H1 (cell line): Measurements from ENCODE around the gene TROAP. TPM values are rescaled to one million over a fixed set of nuclear protein-coding genes. Genes with fewer than 3 reads are reported as not detected.
"Not testable (repeated sequence)": the region's sequence is repeated elsewhere in the genome, so short reads cannot be mapped to it uniquely, and the experiment has no call there.

Source experiments
- CTCF ChIA-PET: fragments of 300-600 bp; sonication (Branson Sonifier 250); formaldehyde crosslinking; loops from one replicate; lab custom pipeline; 2021; ENCODE audit not compliant: partially characterized antibody; lab: Charles Lee
- POLR2A ChIA-PET: fragments of 300-600 bp; sonication (Branson Sonifier 250); formaldehyde crosslinking; loops from one replicate; lab custom pipeline; 2021; ENCODE audit warnings: inconsistent platforms; ENCODE audit not compliant: partially characterized antibody; lab: Charles Lee
- DNase-seq, 2 experiments: peaks; one replicate each; pipeline versions ENCODE4 v3.0.0 to v3.0.0-alpha.2; 2010 to 2022; ENCODE audit warnings: low spot score in 2 of 2, low read depth in 1 of 2, mixed read lengths in 1 of 2
- FAIRE-seq: peaks from 2 replicates; lab custom pipeline; 2011; peaks lifted over from hg19 to GRCh38; lab: Jason Lieb, UNC
- H2AFZ ChIP-seq: 2 replicates; pipeline ENCODE4 v1.8.1; 2012; ENCODE audit warnings: low read length, inconsistent platforms
- H2AK5ac ChIP-seq: 2 replicates; pipeline ENCODE4 v1.6.1; 2013; ENCODE audit warnings: low read depth, low read length
- H2BK120ac ChIP-seq: replicated peaks from 2 replicates; pipeline ENCODE3; 2013; ENCODE audit warnings: low read depth, low read length, inconsistent platforms
- H2BK12ac ChIP-seq: 2 replicates; pipeline ENCODE4 v1.6.1; 2013; ENCODE audit warnings: low read depth, low read length
- H2BK15ac ChIP-seq: 2 replicates; pipeline ENCODE4 v1.6.1; 2013; ENCODE audit warnings: low read length
- H2BK20ac ChIP-seq: 2 replicates; pipeline ENCODE4 v1.6.1; 2013; ENCODE audit warnings: low read length
- H2BK5ac ChIP-seq: 2 replicates; pipeline ENCODE4 v1.6.1; 2013; ENCODE audit warnings: low read depth, low read length
- H3K14ac ChIP-seq: 2 replicates; pipeline ENCODE4 v1.6.1; 2013; ENCODE audit warnings: inconsistent platforms; ENCODE audit not compliant: insufficient read length
- H3K18ac ChIP-seq: 2 replicates; pipeline ENCODE4 v1.6.1; 2013; ENCODE audit warnings: low read length; ENCODE audit errors: extremely low read depth
- H3K23ac ChIP-seq: 2 replicates; pipeline ENCODE4 v1.6.1; 2013; ENCODE audit warnings: inconsistent platforms; ENCODE audit not compliant: insufficient read length
- H3K23me2 ChIP-seq: 2 replicates; pipeline ENCODE4 v1.6.1; 2013; ENCODE audit warnings: low read depth, low read length
- H3K27ac ChIP-seq: 2 replicates; pipeline ENCODE4 v1.6.1; 2011; ENCODE audit warnings: low read depth, low read length, inconsistent platforms
- H3K27me3 ChIP-seq, 4 experiments: replicated peaks in 1 of 4; 1 replicate in 1 of 4; 2 replicates in 3 of 4; pipeline versions ENCODE4 v1.6.1 to v1.8.1; 2011 to 2013; ENCODE audit warnings: low read length in 3 of 4, mild to moderate bottlenecking in 3 of 4, inconsistent platforms in 2 of 4, mixed read lengths in 2 of 4, moderate library complexity in 1 of 4; ENCODE audit not compliant: control insufficient read depth in 3 of 4, insufficient read depth in 3 of 4; ENCODE audit errors: extremely low read depth in 1 of 4
- H3K36me3 ChIP-seq, 4 experiments: 2 replicates each; pipeline versions ENCODE4 v1.6.1 to v1.8.1; 2011 to 2013; ENCODE audit warnings: mild to moderate bottlenecking in 4 of 4, low read length in 3 of 4, moderate library complexity in 2 of 4, control low read depth in 1 of 4, inconsistent platforms in 1 of 4; ENCODE audit not compliant: insufficient read depth in 4 of 4, control insufficient read depth in 2 of 4
- H3K4ac ChIP-seq: replicated peaks from 2 replicates; pipeline ENCODE3; 2013; ENCODE audit warnings: low read length, low read depth, mixed read lengths, inconsistent platforms; ENCODE audit not compliant: insufficient read length
- H3K4me1 ChIP-seq, 4 experiments: replicated peaks in 1 of 4; 1 replicate in 1 of 4; 2 replicates in 3 of 4; pipeline versions ENCODE4 v1.6.1 to v1.8.1; 2011 to 2013; ENCODE audit warnings: low read length in 3 of 4, inconsistent platforms in 2 of 4, mixed read lengths in 1 of 4; ENCODE audit not compliant: insufficient read depth in 4 of 4, control insufficient read depth in 3 of 4
- H3K4me2 ChIP-seq, 2 experiments: 2 replicates each; pipeline versions ENCODE4 v1.6.1 to v1.8.1; 2011 to 2013; ENCODE audit warnings: low read depth in 2 of 2, low read length in 2 of 2, control low read depth in 1 of 2, inconsistent platforms in 1 of 2, mild to moderate bottlenecking in 1 of 2; ENCODE audit not compliant: insufficient read depth in 1 of 2
- H3K4me3 ChIP-seq, 4 experiments: fragments of 200-600, 300-600 bp in 1 of 4; sonication (generic), shearing (Covaris generic), sonication (Bioruptor Twin) in 1 of 4; 2 replicates each; pipeline versions ENCODE4 v1.5.1 to v1.8.1; 2011 to 2016; ENCODE audit warnings: low read length in 4 of 4, low read depth in 3 of 4, control low read depth in 2 of 4, inconsistent platforms in 2 of 4, mild to moderate bottlenecking in 2 of 4, mixed read lengths in 1 of 4, moderate library complexity in 1 of 4; ENCODE audit not compliant: insufficient read depth in 2 of 4; ENCODE audit errors: extremely low read depth in 1 of 4
- H3K56ac ChIP-seq: replicated peaks from 2 replicates; pipeline ENCODE3; 2013; ENCODE audit warnings: low read depth, mild to moderate bottlenecking, mixed read lengths, low read length, inconsistent platforms; ENCODE audit not compliant: insufficient read length
- H3K79me1 ChIP-seq: 2 replicates; pipeline ENCODE4 v1.6.1; 2013; ENCODE audit warnings: low read depth, low read length, control low read depth
- H3K79me2 ChIP-seq, 2 experiments: 2 replicates each; pipeline versions ENCODE4 v1.6.1 to v1.8.1; 2012 to 2013; ENCODE audit warnings: low read length in 2 of 2, mild to moderate bottlenecking in 2 of 2, inconsistent platforms in 1 of 2; ENCODE audit not compliant: insufficient read depth in 2 of 2, control insufficient read depth in 1 of 2
- H3K9ac ChIP-seq, 4 experiments: replicated peaks in 1 of 4; 1 replicate in 1 of 4; 2 replicates in 3 of 4; pipeline versions ENCODE4 v1.6.1 to v1.8.1; 2011 to 2013; ENCODE audit warnings: low read depth in 3 of 4, low read length in 3 of 4, control low read depth in 2 of 4, mild to moderate bottlenecking in 2 of 4, moderate library complexity in 2 of 4, inconsistent platforms in 1 of 4; ENCODE audit errors: extremely low read depth in 1 of 4
- H3K9me3 ChIP-seq, 2 experiments: 2 replicates each; pipeline versions ENCODE4 v1.6.1 to v1.8.1; 2012 to 2013; ENCODE audit warnings: mild to moderate bottlenecking in 2 of 2, moderate library complexity in 2 of 2, control low read depth in 1 of 2, inconsistent platforms in 1 of 2, low read depth in 1 of 2, low read length in 1 of 2, mixed read lengths in 1 of 2; ENCODE audit not compliant: insufficient read depth in 2 of 2
- H4K20me1 ChIP-seq, 2 experiments: replicated peaks in 1 of 2; 2 replicates each; pipeline versions ENCODE3 to v1.8.1; 2011 to 2013; ENCODE audit warnings: inconsistent platforms in 2 of 2, low read length in 2 of 2, mild to moderate bottlenecking in 1 of 2; ENCODE audit not compliant: insufficient read depth in 2 of 2, control insufficient read depth in 1 of 2
- H4K5ac ChIP-seq: 2 replicates; pipeline ENCODE4 v1.6.1; 2013; ENCODE audit warnings: low read length, low read depth, mixed read lengths, inconsistent platforms; ENCODE audit not compliant: insufficient read length
- H4K8ac ChIP-seq: 2 replicates; pipeline ENCODE4 v1.8.0; 2013; ENCODE audit warnings: mild to moderate bottlenecking, moderate library complexity, low read length, inconsistent platforms; ENCODE audit not compliant: insufficient read depth; ENCODE audit errors: extremely low read depth
- H4K91ac ChIP-seq: replicated peaks from 2 replicates; pipeline ENCODE3; 2013; ENCODE audit warnings: low read length, mixed read lengths, inconsistent platforms; ENCODE audit not compliant: insufficient read length
- BRCA1 ChIP-seq: IDR thresholded peaks from 2 replicates; pipeline ENCODE4 v1.6.1; 2012; ENCODE audit warnings: low read depth, low read length, improper control_type of control experiment
- MAFK ChIP-seq: IDR thresholded peaks from 2 replicates; pipeline ENCODE4 v1.6.1; 2012; ENCODE audit warnings: low read depth, mild to moderate bottlenecking, improper control_type of control experiment, low read length
- WGBS, 2 experiments: shearing (Covaris generic) in 1 of 2; methylation state at CpG; one replicate each; pipeline versions ENCODE4 v1.1.6 to v1.1.7; 2013 to 2015; ENCODE audit warnings: low lambda C conversion rate in 2 of 2, mixed read lengths in 2 of 2, inconsistent platforms in 1 of 2, low coverage in 1 of 2, missing lambda C conversion rate in 1 of 2; ENCODE audit not compliant: insufficient replicate concordance in 2 of 2, insufficient coverage in 1 of 2, insufficient read length in 1 of 2; ENCODE audit errors: extremely low coverage in 1 of 2, missing lambda C conversion rate in 1 of 2; 5-methylcytosine and 5-hydroxymethylcytosine counted together
- polyA plus RNA-seq, 7 experiments: library from polyadenylated mRNA; depleted of rRNA in 3 of 7; stranded (reverse) in 5 of 7; unstranded in 2 of 7; fragments of >200 nt in 5 of 7; fragments of 200-250 nt in 2 of 7; gene quantifications; 1 replicate in 5 of 7; 2 replicates in 1 of 7; 4 replicates in 1 of 7; pipeline versions ENCODE4 v1.2.1 to v1.2.3, GENCODE V29; 2011 to 2013; ENCODE audit warnings: missing spikeins in 2 of 7, mixed read lengths in 2 of 7
- total RNA-seq: library from RNA; stranded (reverse); fragmentation: NEBNext Ultra II Directional; extraction: Animal tissue kit (Norgen Biotek cat#: 25700); gene quantifications from 2 replicates; pipeline ENCODE4 v1.2.1, GENCODE V29; 2021
- TF ChIP-seq, protein P1 (sequence below): IDR thresholded peaks from 2 replicates; pipeline ENCODE4 v1.6.1; 2012; ENCODE audit warnings: low read length, inconsistent platforms

The TROAP gene
- total and polyA plus RNA-seq, 2 of the 8 experiments (the other 6 are each of a cell fraction or from before 2014, with no cell fraction given), result 36.7 to 52.0 TPM

DNA sequence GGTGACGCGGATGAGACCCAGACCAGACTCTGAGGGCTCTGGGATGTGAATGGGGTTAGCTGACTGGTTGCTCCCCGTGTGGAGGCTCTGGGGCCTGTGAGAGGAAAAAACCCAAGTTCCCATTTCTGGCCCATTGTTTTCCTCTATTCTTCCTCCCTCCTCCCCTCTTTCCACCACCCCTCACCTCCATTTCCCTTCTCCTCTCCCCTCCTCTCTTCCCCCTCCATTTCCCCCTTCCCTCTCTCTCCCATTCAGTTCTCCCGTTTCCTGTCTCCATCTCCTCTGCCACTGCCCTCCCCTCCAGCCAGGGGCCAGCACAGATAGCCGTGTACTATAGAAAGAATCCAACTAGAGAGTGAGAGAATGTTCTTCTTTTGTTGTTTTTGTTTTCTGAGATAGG is 40.8 kb upstream of the TROAP start (continued):
- TF ChIP-seq, protein P1, sequence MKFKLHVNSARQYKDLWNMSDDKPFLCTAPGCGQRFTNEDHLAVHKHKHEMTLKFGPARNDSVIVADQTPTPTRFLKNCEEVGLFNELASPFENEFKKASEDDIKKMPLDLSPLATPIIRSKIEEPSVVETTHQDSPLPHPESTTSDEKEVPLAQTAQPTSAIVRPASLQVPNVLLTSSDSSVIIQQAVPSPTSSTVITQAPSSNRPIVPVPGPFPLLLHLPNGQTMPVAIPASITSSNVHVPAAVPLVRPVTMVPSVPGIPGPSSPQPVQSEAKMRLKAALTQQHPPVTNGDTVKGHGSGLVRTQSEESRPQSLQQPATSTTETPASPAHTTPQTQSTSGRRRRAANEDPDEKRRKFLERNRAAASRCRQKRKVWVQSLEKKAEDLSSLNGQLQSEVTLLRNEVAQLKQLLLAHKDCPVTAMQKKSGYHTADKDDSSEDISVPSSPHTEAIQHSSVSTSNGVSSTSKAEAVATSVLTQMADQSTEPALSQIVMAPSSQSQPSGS, result no peak
- TF ChIP-seq BRCA1 (no peak), MAFK (no peak)

DNA sequence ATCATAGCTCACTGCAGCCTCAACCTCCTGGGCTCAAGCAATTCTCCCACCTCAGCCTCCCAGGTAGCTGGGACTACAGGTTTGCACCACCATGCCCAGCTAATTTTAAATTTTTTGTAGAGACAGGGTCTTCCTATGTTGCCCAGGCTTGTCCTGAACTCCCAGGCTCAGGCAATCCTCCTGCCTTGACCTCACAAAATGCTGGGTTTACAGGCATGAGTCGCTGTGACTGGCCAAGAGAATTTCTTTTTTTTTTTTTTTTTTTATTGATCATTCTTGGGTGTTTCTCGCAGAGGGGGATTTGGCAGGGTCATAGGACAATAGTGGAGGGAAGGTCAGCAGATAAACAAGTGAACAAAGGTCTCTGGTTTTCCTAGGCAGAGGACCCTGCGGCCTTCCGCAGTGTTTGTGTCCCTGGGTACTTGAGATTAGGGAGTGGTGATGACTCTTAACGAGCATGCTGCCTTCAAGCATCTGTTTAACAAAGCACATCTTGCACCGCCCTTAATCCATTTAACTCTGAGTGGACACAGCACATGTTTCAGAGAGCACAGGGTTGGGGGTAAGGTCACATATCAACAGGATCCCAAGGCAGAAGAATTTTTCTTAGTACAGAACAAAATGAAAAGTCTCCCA is 40.2 kb upstream of the TROAP start:
- H2AFZ ChIP-seq, H3K14ac ChIP-seq, H4K20me1 ChIP-seq, H3K9ac ChIP-seq, H4K5ac ChIP-seq, H3K79me2 ChIP-seq, H3K4me3 ChIP-seq, H2BK120ac ChIP-seq, H2BK5ac ChIP-seq, H3K27me3 ChIP-seq, H4K91ac ChIP-seq, H3K4me2 ChIP-seq, H2BK20ac ChIP-seq, H3K36me3 ChIP-seq, FAIRE-seq, H3K9me3 ChIP-seq, H3K23me2 ChIP-seq, H4K8ac ChIP-seq, H2AK5ac ChIP-seq, H3K27ac ChIP-seq, H3K4me1 ChIP-seq, H3K79me1 ChIP-seq, H2BK15ac ChIP-seq, H3K56ac ChIP-seq, H3K18ac ChIP-seq, H3K4ac ChIP-seq, DNase-seq, H3K23ac ChIP-seq, H2BK12ac ChIP-seq: not testable (repeated sequence)
- POLR2A ChIA-PET, result interaction anchor here (0.7 to 1.7 kb wide), 7 partner anchors 8 to 63 kb away, joined by 3 to 5 read pairs (median 4); partner anchors contain the start of gene DNAJC22
- 88% methylated on average over 2 of the region's 6 CpGs; no CpG with 5 or more reads in 1 of the 2 experiments for WGBS, 2 experiments
- CTCF ChIA-PET, result interaction anchor here (0.8 to 17.0 kb wide), 12 partner anchors 14 to 392 kb away, joined by 3 to 172 read pairs (median 4); partner anchors contain the start of genes DNAJC22 and PRPH
